NCI-H446 treated with DMSO at 0.1 percent for 48 hours (cell line): Measurements from ENCODE around the gene SOWAHA.

ENCODE experiments used
- DNase-seq: peaks from one replicate; lab custom pipeline; 2025; lab: John Stamatoyannopoulos, UW

The SOWAHA gene

DNA sequence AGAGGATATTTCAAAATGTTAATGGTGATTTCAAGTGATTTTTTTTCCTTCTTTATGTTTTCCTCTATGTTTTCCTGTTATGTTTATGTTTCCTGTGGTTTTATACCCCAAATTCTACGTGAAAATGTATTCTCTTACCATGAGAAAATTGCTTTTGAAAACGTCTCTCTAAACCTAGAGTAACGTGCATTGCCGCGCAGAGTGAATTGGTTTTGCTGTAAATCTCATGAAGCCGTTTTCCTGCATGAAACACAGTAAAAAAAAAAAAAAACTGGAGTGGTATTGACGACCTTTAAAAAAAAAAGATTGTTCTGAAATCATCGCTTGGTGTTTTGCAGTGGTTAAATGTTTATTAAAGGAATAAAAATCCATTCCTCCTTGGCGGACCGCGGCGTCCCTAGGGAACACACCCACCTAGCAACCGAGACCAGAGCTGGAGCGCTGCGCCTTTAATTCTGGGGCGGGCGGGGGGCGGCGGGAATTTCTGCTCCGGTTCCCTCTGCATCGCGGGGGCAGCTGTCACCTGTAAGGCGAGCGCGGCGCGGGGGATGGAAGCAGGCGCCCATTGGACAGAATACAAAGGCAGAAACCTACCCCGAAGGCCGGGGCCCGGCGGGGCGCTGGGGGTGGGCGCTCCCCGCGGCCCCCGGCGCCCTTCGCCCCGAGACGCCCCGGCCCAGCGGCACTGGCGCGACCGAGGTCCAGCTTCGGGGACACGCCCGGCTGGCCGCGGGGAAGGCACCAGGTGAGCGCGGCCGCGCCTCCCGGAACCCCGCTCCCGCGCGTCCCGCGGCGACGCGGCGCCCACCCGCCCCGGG lies at the start of gene SOWAHA:
Gene SOWAHA, plus strand, starts transcription at position 522 of the 818 bp plus-strand sequence. CDS start 320 bp downstream, outside the sequence.
- no peak for DNase-seq

DNA sequence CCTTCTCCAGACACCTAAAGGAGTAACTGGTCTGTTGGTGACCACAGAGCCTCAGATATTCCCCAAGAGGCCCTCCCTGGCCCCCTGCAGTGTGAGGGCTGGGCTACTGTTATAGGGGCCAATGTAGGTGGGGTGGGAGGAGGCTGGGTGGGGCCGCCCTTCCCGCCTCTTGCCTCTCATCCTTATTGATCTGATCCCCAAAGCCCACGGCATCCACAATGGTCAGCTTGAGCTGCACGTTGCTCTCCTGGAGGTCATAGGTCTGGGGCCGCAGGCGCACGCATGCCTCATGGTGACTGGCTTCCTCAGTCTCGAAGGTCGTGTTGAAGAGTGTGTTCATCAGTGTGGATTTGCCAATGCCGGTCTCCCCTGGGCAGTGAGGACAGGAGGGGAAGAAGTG lies 49.1 kb upstream of the SOWAHA start:
- DNase-seq: no peak

DNA sequence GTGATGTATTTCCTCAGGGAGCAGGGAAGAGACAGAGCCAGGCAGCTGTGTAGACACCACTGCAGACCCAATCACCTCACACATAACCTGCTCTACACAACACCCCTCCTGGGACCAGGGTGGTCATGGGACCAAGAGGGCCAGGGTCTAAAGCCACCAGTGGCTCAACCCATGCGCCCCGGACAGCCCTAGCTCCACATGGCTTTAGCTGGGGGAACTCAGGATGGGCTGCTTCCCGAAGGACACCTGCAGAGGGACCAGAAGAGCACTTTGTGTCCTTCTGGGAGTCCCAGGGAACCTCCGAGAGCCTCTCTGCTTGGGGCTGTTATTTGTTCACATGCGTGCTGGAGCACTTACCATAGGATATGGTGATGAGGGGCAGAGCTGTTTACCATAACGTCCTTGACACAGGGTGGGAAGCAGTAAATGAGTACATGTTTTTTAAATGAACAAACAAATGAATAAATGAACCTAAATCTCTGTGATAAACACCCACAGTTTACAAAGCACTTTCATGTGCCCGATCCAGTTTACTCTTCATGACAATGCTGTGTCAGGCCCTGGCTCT lies 48.3 kb upstream of the SOWAHA start:
- DNase-seq: no peak

DNA sequence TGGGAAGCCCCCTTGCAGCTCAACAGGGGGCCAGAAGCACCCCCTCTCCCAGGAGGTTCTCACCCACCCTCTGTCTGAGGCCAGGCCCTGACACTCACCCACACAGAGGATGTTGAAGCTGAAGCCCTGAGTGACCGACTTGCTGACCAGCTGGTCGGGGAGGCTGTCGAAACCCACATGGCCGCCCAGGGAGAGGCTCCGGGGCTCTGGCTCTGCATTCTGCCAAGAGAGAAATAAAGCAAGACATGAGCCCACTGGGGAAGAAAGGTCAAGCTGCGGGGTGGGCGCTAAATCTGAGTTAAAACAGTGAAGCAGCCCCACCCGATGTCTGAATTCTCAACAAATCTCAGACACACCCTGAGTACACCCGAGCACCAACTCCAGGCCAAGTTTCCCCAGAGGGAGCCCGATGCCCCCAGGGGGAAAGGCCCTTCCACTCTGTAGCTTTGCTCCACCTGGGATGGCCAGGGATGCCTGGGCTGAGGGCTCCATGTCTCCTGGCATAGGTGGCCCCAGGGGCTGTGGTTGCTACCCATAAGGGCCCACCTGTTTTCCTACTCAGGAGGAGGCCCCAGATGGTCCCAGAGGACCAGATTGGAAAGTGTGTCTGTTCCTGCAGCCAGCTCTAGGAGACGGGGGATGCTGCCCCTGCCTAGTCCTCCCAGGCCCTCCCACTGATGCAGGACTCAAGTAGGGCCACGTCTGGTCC lies 47.6 kb upstream of the SOWAHA start:
- no peak for DNase-seq

DNA sequence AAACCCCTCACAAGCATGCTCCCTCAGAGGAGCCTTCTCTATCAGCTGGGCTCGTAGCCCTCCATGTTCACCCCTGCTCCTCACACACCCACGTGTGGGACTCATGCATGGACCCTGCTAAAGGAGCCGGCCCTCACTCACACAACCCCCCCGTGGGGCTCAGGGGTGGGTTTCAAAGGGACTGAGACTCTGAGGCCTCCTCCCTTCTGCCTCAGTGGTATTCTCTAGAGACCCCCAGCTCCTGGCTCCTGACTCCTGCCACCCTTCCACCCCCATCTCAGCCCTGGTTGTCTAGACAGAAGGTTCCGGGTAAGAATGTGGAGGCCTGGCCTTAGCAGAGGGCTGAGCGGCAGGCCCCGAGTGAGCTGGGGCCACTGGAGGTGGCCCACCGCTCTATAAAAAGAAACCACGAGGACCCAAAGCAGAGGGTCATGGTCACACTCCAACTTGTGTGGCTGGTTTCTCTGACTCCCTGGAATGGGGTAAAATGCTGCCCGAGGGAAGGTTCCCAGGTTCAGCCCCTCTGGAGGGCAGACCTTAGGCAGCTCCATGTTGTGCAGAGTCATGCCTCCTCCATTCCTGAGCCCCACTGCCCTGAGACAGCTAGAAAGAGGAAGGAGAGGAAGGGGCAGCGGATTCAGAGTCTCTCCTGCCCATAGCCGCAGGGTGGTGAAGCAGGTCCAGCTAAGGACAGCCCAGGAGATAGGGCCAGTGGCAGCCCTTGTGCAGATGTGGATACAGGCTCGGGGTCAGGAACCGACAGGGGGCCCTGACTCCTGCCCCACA lies 46.9 kb upstream of the SOWAHA start:
- no peak for DNase-seq

DNA sequence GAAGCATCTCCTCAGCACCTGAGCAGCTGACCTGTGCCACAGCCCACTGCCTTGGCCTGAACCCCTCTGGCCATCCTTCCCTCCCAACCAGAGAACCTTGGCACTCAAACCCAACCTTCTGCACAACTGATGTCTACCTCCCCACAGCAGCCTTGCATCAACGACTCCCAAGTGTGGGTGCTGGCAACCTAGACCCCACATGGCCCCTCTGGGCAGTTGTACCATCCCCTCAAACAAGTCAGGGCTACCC lies 46.4 kb upstream of the SOWAHA start:
- DNase-seq: no peak

DNA sequence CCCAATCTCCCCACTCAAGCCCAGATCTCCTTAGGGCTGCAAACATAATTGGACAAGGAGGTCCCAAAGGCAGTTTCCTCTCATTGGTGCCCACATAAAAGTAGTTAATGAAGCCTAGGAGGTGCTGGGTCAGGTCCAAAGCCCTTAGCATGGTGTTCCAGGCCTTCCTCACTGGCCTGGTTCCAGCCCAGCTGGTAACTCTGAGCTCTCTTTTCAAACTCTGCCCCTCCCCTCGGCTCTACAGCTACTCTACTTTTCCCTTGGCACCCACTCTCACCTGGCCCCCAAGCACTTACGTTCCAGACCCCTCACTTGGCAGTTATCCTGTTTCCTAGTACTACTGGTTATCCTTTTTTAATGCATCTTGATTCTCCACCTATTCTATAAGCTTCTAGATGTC lies 46.0 kb upstream of the SOWAHA start:
- DNase-seq: peak; percentile 43

DNA sequence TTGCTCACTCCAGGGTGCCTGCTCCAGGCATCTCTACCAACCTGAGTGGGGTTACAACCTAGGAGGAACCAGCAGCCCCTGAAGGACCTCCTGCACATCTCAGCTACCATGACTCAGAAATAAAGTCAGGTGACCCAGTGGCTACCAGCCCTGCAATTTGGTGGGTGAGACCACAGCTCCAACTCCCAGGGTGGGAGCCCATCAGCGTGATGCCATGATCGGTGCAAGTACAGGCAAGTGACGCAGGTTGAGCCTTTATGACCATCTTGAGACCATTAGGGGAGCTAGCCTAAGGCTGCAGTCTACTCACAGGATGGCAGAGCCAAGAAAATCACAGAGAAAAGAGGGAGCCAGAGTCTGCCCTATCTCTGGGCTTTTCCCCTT lies 44.6 kb upstream of the SOWAHA start:
- no peak for DNase-seq

DNA sequence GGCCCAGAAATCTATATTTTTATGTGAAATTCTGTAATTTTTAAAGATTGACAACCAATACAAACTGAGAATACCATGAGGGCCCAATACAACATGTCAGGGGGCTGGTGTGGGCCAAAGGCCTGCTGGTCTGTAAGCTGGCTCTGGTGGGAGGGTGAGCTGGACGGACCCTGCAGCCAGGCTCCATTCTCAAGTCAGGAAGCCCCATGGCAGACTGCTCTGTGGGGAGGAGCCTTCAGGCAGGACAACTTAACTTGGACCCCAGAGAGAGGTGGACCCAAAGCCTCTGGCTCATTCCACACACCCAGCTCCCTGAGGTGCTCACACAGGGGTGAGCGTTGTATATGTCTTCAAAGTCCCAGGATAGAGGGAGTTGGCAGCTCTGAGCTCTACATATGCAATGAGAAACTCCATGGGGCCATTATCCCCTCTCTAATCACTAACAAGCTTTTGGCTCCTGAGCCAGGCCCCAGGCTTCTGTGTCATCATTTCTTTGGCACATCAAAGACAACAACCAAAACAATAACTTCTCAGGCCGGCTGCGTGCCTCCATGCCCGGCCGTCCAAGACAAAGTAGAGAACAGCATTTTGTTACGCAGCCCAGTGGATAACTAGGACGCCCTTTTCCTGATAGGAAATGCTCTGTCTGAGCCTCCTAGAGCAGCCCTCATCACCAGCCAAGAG lies 42.5 kb upstream of the SOWAHA start:
- DNase-seq: no peak

DNA sequence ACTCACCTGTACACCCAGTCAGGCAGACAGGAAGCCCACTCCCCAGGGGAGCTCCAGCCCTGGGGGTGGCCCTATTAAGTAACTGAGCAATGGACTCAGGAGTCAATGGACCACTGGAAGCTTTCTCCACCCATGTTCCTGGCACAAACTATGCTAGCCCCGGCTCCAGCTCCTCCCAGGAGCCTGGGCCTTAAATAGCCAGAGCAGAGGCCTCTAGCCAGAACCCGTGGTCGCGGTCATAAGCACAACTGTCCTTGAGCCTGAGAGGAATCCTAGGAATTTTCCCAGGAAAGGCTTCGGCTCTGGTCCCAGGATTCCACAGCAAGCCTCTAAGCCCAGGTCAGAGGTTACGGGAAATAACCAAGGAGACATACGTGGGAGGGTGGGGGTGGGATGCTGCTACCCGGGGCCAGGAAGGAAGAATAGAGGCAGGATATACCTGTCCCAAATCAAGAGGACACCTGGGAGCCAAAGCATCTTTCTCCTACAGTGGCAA lies 41.6 kb upstream of the SOWAHA start:
- no peak for DNase-seq

DNA sequence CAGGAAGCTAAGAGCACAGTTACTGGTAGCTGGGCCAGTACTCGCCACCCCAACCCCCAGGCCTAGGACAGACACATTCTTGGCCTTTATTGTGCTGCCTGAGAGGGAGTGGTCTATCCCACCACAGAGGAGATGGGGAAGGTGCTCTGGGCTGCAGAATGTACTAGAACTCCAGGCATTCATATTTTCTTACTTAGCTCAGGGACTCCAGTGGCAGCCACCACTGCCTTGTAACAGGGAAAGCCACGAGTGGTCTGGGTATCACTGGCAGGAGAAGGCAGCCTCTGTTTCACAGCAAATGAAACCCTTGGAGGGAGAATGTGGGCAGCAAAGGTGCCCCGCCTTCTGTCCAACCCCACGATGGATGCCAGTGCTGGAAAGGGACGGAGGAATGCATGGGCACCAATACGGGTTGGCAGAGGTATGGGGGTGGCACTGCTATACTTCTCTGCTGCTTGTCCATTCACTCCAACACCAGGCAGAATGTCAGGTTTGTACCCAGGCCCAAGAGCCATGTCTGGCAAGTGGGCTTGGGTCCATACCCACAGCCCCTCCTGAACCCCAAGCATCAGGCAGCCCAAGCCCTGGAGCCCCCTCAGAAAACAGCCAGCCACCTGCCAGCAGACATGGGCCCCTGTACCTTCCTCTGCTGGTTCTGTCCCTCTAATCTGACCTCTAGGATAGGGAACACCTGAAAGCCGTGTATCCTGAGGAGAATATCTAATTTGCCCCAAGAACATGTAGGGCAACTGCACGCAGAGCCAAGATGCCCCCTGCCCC lies 40.6 kb upstream of the SOWAHA start:
- DNase-seq: no peak

DNA sequence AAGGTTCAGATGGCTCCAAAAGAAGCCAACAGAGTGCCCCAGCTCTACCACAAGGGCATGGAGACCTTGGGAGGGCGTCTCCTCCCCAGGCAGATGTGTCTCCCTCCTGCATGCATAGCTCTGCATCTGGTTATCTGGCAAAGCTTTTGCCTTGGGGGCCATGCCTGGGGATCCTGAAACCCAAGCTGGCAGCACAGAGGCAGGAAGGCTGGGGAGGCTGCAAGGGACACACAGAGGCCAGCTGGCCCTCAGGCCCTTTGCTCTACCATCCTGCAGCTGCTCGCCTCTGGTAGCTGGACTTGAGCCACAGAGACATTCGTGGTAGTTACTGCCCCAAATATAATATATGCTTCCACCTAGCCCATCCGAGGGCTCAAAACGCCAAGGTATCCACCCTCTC lies 40.0 kb upstream of the SOWAHA start:
- no peak for DNase-seq

DNA sequence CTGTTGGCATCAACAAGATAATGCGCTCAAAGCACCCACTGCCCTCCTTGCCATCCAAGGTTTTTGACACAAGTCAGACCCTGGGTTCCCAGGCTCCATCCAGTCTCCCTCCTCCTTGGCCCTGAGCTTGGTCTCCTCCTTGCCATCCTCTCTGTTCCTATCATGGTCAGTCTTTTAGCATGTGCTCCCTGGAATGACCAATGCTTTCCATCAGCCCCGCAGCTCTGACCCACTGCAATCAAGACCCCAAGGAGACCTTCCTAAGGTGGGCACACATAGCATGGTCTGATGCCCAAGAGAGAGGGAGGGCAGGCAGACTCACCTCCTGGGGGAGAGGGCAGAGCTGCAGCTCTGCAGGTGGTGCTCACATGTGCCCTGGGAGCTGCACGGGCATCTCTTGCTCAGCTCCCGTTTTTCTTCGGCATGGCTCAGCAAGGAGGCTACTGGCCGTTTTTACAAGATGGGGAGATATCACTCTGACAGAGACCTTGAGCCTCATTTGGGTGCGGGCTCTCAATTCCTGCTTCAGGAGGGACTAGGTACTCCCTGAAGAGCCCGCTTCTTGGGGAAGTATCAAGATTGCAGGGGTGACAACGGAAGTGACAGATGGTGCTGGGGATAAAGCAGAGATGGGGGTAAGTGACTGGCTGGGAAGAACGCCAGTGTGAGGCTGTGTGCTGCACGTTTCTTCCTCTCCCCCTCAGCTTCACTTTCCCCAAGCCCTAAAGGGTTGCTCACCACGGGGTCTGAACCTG lies 39.3 kb upstream of the SOWAHA start:
- no peak for DNase-seq

DNA sequence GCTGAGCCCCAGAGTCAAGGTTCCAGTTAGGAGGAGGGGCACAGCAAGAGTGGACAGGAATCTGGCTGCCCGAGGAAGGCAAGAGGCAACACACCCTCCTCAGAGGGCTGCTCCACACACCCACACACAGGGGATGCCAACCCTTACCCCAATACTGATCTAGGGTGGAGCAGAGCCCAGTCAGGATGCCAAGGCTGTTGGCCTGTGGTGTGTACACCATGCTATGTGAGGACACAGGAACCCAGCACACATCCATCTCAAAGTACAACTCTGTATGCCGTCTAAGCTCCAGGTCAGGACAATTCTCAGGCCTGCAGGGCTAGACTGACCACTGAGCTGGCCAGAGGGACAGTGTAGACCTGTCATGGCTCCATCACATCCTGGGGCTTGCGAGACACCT lies 38.7 kb upstream of the SOWAHA start:
- DNase-seq: no peak

DNA sequence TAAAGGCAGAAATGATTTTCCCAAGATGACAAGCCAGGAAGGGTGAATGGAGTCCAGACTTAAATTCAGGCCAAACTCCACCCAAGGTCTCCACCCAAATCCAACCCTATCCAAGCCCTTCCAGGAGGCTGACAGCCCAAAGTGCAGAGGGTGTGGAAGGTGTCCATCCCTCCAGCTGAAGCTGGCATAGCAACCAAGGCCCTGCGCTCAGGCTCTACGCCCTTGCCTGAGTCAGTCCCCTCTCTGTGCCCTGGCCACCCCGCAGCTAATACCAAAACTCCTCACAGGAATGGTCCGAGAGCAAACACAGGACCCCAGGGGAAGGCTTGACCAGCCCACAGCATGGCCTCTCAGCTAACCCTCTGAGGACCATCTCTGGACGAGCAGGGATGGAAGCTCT lies 38.2 kb upstream of the SOWAHA start:
- DNase-seq: no peak

DNA sequence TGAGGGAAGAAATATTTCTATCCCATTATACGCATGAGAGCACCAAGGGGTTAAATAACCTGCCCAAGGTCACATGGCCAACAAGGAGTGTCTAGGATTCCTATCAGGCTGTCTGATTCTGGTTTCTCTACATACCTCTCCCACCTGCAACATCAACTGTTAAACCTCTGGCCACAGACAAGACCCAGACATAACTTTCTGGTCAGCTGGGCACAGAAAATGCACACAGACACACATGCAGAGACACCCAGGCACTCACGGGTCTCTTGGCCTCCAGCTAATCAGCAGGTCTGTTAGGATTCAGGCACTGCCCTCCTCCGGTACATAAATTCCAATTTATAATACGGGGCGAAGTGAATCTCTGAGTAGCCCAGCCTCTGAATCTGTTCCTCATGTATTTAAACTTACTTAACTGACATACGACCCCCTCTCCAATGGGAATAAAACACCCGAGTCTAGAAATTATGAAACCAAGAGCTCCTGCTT lies 37.6 kb upstream of the SOWAHA start:
- DNase-seq: no peak

DNA sequence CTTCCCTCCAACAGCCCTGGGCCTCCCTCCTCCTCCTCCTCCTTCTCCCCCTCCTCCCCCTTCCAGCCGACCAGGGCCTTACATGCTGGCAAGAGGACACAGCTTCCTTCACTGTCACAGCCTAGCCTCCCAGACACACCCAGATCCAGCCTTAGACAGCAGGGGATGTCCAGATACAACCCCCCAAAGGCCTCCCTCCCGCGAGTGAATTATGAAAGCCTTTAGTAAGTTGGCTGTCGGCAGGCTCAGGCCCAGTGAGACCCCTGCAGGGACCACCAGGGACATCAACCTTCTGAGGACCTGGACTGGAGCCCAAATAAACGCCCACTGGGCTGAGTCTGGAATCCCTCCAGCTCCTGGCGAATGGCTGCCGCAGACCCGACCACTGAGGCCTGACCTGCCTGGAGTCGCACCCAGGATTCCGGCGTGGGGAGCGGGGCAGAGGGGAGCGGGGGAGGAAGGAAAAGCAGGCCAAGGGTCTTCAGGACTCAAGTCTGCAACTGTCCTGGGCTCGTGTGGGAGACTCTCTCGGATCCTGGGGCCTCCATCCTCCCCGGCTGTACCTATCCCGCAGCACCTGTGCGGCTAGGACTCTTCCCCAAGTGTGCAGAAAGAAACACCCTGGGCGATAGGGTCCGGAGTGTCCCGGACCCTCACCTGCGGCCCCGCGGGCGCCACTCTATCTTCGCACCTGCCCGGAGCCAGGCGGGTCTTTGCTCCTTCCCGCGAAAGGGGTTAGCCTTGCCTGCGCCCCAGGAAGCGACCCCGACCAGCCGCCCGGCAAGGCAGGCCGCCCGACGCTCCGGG lies 36.8 kb upstream of the SOWAHA start:
- no peak for DNase-seq

DNA sequence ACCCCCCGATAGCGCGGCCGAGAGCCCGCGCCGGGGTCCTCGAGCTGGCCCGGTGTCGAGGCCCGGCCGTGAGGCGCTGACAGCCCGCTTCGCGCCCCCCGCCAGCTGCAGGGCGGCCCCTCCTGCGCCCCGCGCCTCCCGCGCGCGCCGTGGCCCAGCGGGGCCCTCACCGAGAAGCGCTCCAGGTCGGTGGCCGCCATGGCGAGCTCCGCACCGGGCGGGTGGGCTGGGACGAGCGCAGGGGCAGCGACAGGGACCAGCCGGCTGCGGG lies 36.2 kb upstream of the SOWAHA start:
- no peak for DNase-seq

DNA sequence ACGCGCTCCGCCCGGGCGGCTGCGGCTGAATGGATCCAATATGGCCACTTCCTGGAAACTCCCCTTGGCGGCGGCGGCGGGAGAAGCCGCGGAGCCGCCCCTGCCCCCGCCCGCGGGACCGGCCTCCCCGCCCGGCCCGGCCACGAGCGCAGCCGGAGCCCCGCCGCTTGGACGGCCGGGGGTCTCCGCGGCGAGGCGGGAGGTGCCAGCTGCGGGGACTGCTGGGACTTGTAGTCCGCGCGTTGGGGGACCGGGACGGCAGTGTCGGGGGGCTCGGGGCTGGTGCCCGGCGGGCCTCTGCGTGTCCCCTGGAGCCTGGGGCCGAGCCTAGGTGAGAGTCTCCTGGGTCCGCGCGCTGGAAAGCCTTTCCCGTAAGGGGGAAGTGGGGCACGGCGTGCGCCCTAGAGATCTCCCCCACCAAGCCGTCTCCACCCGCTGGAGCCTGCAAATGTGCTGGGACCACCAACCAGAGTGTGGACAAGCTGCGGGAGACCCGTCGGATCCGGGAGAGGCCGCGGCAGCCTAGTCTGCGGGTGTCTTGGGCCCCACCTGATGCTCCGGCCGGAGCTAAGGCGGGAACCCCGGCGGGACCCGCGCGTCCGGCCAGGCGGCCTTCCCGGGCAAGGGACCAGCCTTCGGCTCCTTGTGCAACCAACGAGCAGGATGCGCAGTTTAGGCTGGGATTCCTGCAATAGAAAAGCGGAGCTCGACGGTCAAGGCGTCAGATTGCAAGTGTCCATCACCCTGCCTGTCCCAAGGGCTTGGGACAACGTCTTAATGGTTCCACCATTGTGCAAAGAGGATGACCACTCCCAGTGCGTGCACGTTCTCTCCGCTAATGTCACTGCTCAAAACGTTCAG lies 35.7 kb upstream of the SOWAHA start, which contains the start of gene SEPTIN8:
Gene SEPTIN8, minus strand, starts transcription at position 31 of the 861 bp plus-strand sequence. CDS start 102 bp downstream, outside the sequence.
- DNase-seq: no peak
